ENCODE data around the gene LIM2.

DNA sequence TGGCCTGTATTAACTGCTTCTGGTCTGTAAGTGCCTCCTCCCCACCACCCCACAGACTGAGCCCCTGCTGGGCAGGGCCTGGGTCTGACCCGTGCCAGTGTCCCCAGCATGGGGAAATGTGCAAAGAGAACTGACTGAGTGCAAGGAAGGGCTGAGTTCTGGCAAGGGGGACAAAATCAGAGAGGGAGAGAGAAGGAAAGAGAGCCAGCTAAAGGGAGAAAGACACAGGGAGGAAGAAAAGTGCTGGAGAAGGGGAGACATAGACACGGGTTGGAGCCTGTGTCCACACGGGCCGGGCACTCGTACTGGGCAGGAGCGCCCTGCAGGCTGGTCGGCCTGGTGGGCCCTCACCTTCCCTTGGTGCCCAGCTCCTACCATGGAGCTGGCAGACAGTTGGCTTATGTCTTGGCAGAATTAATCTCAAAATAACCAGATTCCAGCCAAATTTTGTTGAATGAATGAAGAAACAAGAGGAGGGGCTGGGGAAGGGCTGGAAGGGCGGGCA, 16.5 kb downstream of the LIM2 start:
- no peak for TF ChIP-seq EZH2 (optimal IDR thresholded peaks at IDR 0.05; ENCODE audit: low read depth, low read length)
- TF ChIP-seq, protein P1, sequence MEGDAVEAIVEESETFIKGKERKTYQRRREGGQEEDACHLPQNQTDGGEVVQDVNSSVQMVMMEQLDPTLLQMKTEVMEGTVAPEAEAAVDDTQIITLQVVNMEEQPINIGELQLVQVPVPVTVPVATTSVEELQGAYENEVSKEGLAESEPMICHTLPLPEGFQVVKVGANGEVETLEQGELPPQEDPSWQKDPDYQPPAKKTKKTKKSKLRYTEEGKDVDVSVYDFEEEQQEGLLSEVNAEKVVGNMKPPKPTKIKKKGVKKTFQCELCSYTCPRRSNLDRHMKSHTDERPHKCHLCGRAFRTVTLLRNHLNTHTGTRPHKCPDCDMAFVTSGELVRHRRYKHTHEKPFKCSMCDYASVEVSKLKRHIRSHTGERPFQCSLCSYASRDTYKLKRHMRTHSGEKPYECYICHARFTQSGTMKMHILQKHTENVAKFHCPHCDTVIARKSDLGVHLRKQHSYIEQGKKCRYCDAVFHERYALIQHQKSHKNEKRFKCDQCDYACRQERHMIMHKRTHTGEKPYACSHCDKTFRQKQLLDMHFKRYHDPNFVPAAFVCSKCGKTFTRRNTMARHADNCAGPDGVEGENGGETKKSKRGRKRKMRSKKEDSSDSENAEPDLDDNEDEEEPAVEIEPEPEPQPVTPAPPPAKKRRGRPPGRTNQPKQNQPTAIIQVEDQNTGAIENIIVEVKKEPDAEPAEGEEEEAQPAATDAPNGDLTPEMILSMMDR (IDR thresholded peaks at IDR 0.05; ENCODE audit: low read length), result no peak

Measured in MM.1S (cell line).